Left ventricle myocardium inferior (tissue), 1 donor: Measurements from ENCODE around the gene RPL21. TPM values are rescaled to one million over a fixed set of nuclear protein-coding genes. Genes with fewer than 3 reads are reported as not detected.

Experiments used
- DNase-seq: peaks from one replicate; pipeline ENCODE4 v3.0.0-alpha.2; 2020
- H3K27ac ChIP-seq: fragments of 200-600 bp; replicated peaks from 2 replicates; pipeline ENCODE4 v1.8.0; 2021
- H3K27me3 ChIP-seq: fragments of 200-600 bp; 2 replicates; pipeline ENCODE4 v1.8.0; 2021; ENCODE audit warnings: low read depth
- H3K36me3 ChIP-seq: fragments of 200-600 bp; 2 replicates; pipeline ENCODE4 v1.8.0; 2021
- H3K4me1 ChIP-seq: fragments of 200-600 bp; 2 replicates; pipeline ENCODE4 v1.8.0; 2021
- H3K4me3 ChIP-seq: fragments of 200-600 bp; 2 replicates; pipeline ENCODE4 v1.8.0; 2021; ENCODE audit warnings: mild to moderate bottlenecking, moderate library complexity
- H3K9me3 ChIP-seq: fragments of 200-600 bp; replicated peaks from 2 replicates; pipeline ENCODE4 v1.8.0; 2021
- intact Hi-C: fragments of 100-400 bp; cut with micrococcal nuclease; formaldehyde crosslinking; loops from one replicate; pipeline ENCODE4 v1.11.0; 2022
- total RNA-seq: library from RNA; stranded (reverse); fragmentation: NEBNext Ultra II Directional; extraction: Animal tissue kit (Norgen Biotek cat#: 25700); gene quantifications from one replicate; pipeline ENCODE4 v1.2.1, GENCODE V29; 2021
- TF ChIP-seq, protein P1 (sequence below): fragments of 200-600 bp; IDR thresholded peaks from 2 replicates; pipeline ENCODE4 v1.8.0; 2021; ENCODE audit warnings: antibody characterized with exemption, mild to moderate bottlenecking, borderline replicate concordance
- donor health status: DM: no; HTN: yes; CAD: no; lungs with severe emphysema.

Gene RPL21
- total RNA-seq, 1 donor from 2014 or later = 674 TPM

DNA sequence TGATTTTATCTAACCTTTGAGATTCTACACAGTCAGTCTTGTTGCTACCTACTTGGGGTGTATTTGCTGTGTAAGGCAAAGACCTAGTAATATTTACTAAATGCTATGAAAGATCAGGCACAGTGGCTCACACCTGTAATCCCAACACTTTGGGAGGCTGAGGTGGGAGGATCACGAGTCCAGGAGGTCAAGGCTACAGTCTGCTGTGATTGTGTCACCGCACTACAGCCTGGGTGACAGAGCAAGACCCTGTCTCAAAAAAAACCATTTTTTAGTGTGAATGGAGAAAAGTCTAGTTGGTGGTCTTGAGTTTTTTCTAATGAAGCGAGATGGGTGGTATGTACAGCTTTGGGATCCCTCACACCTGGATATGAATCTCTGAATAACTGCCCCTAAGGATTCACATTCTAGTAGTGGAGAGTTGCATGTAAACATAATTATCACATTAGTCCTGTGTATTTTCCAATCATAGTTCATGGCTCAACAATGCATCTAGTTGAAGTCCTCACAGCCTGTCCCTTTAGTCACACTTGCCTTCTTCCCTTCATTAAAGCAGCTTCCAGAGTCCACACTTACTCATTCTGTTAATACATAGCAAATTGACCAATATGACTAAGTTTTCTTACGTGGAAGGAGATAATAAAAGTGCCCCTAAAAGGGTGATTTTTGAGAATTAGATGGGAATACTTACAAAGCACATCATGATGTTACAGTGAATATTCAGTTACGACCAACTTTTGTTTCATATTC is 7.5 kb downstream of the RPL21 start:
- TF ChIP-seq, protein P1, sequence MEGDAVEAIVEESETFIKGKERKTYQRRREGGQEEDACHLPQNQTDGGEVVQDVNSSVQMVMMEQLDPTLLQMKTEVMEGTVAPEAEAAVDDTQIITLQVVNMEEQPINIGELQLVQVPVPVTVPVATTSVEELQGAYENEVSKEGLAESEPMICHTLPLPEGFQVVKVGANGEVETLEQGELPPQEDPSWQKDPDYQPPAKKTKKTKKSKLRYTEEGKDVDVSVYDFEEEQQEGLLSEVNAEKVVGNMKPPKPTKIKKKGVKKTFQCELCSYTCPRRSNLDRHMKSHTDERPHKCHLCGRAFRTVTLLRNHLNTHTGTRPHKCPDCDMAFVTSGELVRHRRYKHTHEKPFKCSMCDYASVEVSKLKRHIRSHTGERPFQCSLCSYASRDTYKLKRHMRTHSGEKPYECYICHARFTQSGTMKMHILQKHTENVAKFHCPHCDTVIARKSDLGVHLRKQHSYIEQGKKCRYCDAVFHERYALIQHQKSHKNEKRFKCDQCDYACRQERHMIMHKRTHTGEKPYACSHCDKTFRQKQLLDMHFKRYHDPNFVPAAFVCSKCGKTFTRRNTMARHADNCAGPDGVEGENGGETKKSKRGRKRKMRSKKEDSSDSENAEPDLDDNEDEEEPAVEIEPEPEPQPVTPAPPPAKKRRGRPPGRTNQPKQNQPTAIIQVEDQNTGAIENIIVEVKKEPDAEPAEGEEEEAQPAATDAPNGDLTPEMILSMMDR = no peak
- peaks cover 34% of the 10 kb centered on the region for H3K4me1 ChIP-seq
- H3K4me3 ChIP-seq = no peak overlapping the region
- no peaks in the 10 kb centered on the region for H3K27me3 ChIP-seq
- no peak for DNase-seq
- no peak overlapping the region for H3K27ac ChIP-seq
- H3K36me3 ChIP-seq = peaks cover 69% of the 10 kb centered on the region
- H3K9me3 ChIP-seq = no peaks in the 10 kb centered on the region
- intact Hi-C loops = loop anchor here (10.0 kb wide), 1 partner anchor 186 kb away; no protein-coding TSS in a partner anchor

DNA sequence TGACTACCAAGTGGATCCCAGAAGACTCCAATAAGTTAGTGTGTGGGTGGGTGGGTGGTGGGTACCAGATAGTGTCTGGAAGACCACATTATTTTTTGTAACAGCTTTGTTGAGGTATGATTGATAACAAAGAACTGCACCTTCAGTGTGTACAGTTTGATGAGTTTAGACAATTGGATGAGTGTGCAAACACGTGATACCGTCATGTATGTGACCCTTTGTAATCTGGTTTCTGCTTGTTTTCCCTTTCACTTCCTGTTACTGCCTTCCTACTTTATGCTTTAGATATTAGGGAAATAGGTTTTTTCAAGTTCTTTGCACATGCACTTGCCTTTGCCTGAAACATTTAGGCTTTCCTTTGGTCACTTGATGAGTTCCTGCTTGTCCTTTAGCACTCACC is 8.5 kb downstream of the RPL21 start:
- intact Hi-C loops = loop anchor here (10.0 kb wide), 1 partner anchor 185 kb away; no protein-coding TSS in a partner anchor
- no peaks in the 10 kb centered on the region for H3K27me3 ChIP-seq
- no peak overlapping the region for H3K4me3 ChIP-seq
- H3K27ac ChIP-seq = peak overlapping the region; percentile 29
- TF ChIP-seq, protein P1 = no peak
- peaks cover 34% of the 10 kb centered on the region for H3K4me1 ChIP-seq
- no peaks in the 10 kb centered on the region for H3K9me3 ChIP-seq
- peaks cover 59% of the 10 kb centered on the region for H3K36me3 ChIP-seq
- DNase-seq = no peak

- intact Hi-C loops = no loop called here
- TF ChIP-seq, protein P1 = no peak
These were observed 10.0 kb downstream of the RPL21 start for GRCh38 chr13:27261396-27261795.

DNA sequence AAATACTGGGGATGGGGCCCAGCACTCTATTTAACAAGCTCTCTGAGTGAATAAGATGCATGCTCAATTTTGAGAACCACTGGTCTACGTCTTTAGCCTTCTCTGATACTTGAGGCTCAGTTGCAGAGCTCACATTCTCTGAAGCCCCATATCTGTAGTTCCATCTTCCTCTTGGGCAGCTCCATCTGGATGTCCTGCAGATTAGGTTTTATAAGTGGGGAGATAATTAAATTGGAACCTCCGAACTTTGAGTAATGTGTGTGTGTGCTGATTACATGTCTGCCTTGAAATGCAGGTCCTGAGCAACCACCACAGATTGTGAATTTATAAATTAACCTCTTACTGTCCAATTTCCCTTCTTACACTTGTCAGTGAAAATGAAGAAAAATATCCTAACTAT is 12.1 kb downstream of the RPL21 start:
- Histone ChIP-seq H3K9me3 (no peaks in the 10 kb centered on the region), H3K4me3 (no peak overlapping the region), H3K36me3 (peaks cover 23% of the 10 kb centered on the region), H3K27me3 (no peaks in the 10 kb centered on the region), H3K4me1 (peaks cover 52% of the 10 kb centered on the region), H3K27ac (peak overlapping the region; percentile 70)
- TF ChIP-seq, protein P1 = no peak
- intact Hi-C loops = no loop called here
- DNase-seq = no peak

More at GRCh38 chr13:27261396-27261795, 10.0 kb downstream of the RPL21 start:
- H3K9me3 ChIP-seq = no peaks in the 10 kb centered on the region
- peaks cover 34% of the 10 kb centered on the region for H3K4me1 ChIP-seq
- no peaks in the 10 kb centered on the region for H3K27me3 ChIP-seq
- no peak overlapping the region for H3K4me3 ChIP-seq
- H3K36me3 ChIP-seq = peaks cover 43% of the 10 kb centered on the region
- no peak overlapping the region for H3K27ac ChIP-seq
- no peak for DNase-seq

DNA sequence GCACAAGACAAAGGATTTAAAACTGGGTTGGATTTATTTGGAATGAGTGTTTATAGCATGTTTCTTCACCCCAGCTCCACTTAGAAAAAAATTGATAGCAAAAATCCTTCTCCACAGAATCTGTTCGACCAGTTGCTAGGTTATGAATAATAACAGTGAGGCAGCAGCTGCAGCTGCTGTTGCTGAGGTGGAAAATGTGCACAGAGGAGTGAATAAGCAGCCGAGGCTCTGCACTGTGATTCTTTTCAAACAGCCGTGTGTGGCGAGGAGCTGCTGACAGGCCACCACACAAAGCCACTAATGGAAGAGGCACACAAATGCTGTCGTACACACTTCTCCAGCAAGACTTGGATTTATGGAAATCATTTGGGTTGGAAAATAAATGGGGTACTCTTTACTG is 12.8 kb downstream of the RPL21 start:
- peaks cover 15% of the 10 kb centered on the region for H3K36me3 ChIP-seq
- H3K27ac ChIP-seq = peak overlapping the region; percentile 70
- intact Hi-C loops = no loop called here
- no peaks in the 10 kb centered on the region for H3K27me3 ChIP-seq
- H3K4me1 ChIP-seq = peaks cover 51% of the 10 kb centered on the region
- H3K9me3 ChIP-seq = no peaks in the 10 kb centered on the region
- DNase-seq = no peak
- no peak overlapping the region for H3K4me3 ChIP-seq
- TF ChIP-seq, protein P1 = no peak
